AG10803 (cell line): ENCODE data around the gene CADM1.

Source experiments
- DNase-seq: peaks from one replicate; pipeline ENCODE4 v3.0.0; 2010; ENCODE audit warnings: low read depth
- H3K4me3 ChIP-seq: 2 replicates; pipeline ENCODE4 v1.5.1; 2011; ENCODE audit warnings: mild to moderate bottlenecking, low read length, control low read depth
- CTCF ChIP-seq: conservative IDR thresholded peaks from 2 replicates; pipeline ENCODE4 v1.5.1; 2011; ENCODE audit warnings: mild to moderate bottlenecking, low read length, control low read depth, inconsistent platforms

The CADM1 gene

GRCh38 chr11:115421352-115421991 lies 82.7 kb downstream of the CADM1 start:
- H3K4me3 ChIP-seq: no peak overlapping the region
- DNase-seq: no peak
- no peak for TF ChIP-seq CTCF

- TF ChIP-seq CTCF: no peak
- no peak overlapping the region for H3K4me3 ChIP-seq
- no peak for DNase-seq
These were observed 83.7 kb downstream of the CADM1 start for GRCh38 chr11:115420505-115420904.

GRCh38 chr11:115418626-115419025 lies 85.6 kb downstream of the CADM1 start:
- TF ChIP-seq CTCF: no peak
- no peak for DNase-seq
- H3K4me3 ChIP-seq: no peak overlapping the region

- H3K4me3 ChIP-seq: no peak overlapping the region
- no peak for DNase-seq
- no peak for TF ChIP-seq CTCF
These were observed 86.1 kb downstream of the CADM1 start for GRCh38 chr11:115418081-115418480.

GRCh38 chr11:115411120-115411519 lies 93.1 kb downstream of the CADM1 start:
- TF ChIP-seq CTCF: no peak
- no peak overlapping the region for H3K4me3 ChIP-seq
- DNase-seq: no peak

- DNase-seq: no peak
- TF ChIP-seq CTCF: no peak
- no peak overlapping the region for H3K4me3 ChIP-seq
These were observed 94.5 kb downstream of the CADM1 start for GRCh38 chr11:115409691-115410220.

- no peak for DNase-seq
- no peak for TF ChIP-seq CTCF
- H3K4me3 ChIP-seq: no peak overlapping the region
These were observed 95.0 kb downstream of the CADM1 start for GRCh38 chr11:115409116-115409670.
